OCI-LY7 (cell line): ENCODE results near the gene AK9. TPM values are rescaled to one million over a fixed set of nuclear protein-coding genes. Genes with fewer than 3 reads are reported as not detected.
A peak's percentile ranks its signal among the peaks of the same experiment; 100 is the strongest.

Experiments used
- BruUV-seq: library from RNA; stranded (reverse); fragments of 400-500 nt; replicated peaks from 2 replicates; lab custom pipeline; 2021; lab: Mats Ljungman, UMichigan
- CTCF ChIA-PET: fragments of 300-600 bp; sonication (Branson Sonifier 250); formaldehyde crosslinking; loops from one replicate; lab custom pipeline; 2022; ENCODE audit warnings: antibody characterized with exemption; ENCODE audit not compliant: unreplicated experiment; lab: Charles Lee
- POLR2A ChIA-PET: fragments of 300-600 bp; sonication (Branson Sonifier 250); formaldehyde crosslinking; loops from one replicate; lab custom pipeline; 2022; ENCODE audit warnings: antibody characterized with exemption; lab: Charles Lee
- DNase-seq: peaks from one replicate; pipeline ENCODE4 v3.0.0-alpha.2; 2015; ENCODE audit warnings: low spot score
- H2AFZ ChIP-seq: fragments of 200-600 bp; sonication (generic), shearing (Covaris generic); 2 replicates; pipeline ENCODE4 v1.6.1; 2014; ENCODE audit warnings: mild to moderate bottlenecking, antibody characterized with exemption, low read length, moderate library complexity
- H3K27ac ChIP-seq: fragments of 200-600 bp; sonication (generic); 2 replicates; pipeline ENCODE4 v1.5.1; 2014; ENCODE audit warnings: mixed run types, low read depth, mild to moderate bottlenecking, moderate library complexity, low read length, inconsistent platforms; ENCODE audit not compliant: poor library complexity, severe bottlenecking
- H3K36me3 ChIP-seq: fragments of 200-600 bp; sonication (generic); 2 replicates; pipeline ENCODE4 v1.6.1; 2014; ENCODE audit warnings: mild to moderate bottlenecking, antibody characterized with exemption, low read length, moderate library complexity, mixed read lengths; ENCODE audit not compliant: insufficient read depth
- H3K4me1 ChIP-seq: fragments of 200-600 bp; sonication (generic); 2 replicates; pipeline ENCODE4 v1.5.1; 2014; ENCODE audit warnings: mild to moderate bottlenecking, low read length; ENCODE audit not compliant: insufficient read depth, poor library complexity, severe bottlenecking
- H3K4me2 ChIP-seq: fragments of 200-600 bp; sonication (generic); 2 replicates; pipeline ENCODE4 v1.6.1; 2014; ENCODE audit warnings: mild to moderate bottlenecking, low read length
- H3K4me3 ChIP-seq: fragments of 200-600 bp; sonication (generic); 2 replicates; pipeline ENCODE4 v1.5.1; 2014; ENCODE audit warnings: mild to moderate bottlenecking, low read depth, low read length; ENCODE audit not compliant: poor library complexity, severe bottlenecking
- H3K79me2 ChIP-seq: fragments of 200-600 bp; sonication (generic); 2 replicates; pipeline ENCODE4 v1.6.1; 2016; ENCODE audit warnings: low read depth, mild to moderate bottlenecking, low read length, moderate library complexity, mixed read lengths; ENCODE audit not compliant: insufficient read depth
- H3K9me2 ChIP-seq: fragments of 200-600 bp; sonication (generic); 2 replicates; pipeline ENCODE4 v1.6.1; 2016; ENCODE audit warnings: mild to moderate bottlenecking, low read length, mixed read lengths; ENCODE audit not compliant: insufficient read depth
- H3K9me3 ChIP-seq: fragments of 200-600 bp; sonication (generic); 2 replicates; pipeline ENCODE4 v1.6.1; 2014; ENCODE audit warnings: mild to moderate bottlenecking, mixed run types, low read length, mixed read lengths
- H4K20me1 ChIP-seq: fragments of 200-600 bp; sonication (generic); 2 replicates; pipeline ENCODE4 v1.6.1; 2014; ENCODE audit warnings: mild to moderate bottlenecking, antibody characterized with exemption, low read length, moderate library complexity, mixed read lengths; ENCODE audit not compliant: insufficient read depth
- EZH2phosphoT487 ChIP-seq: fragments of 200-600 bp; sonication (generic); IDR thresholded peaks from 2 replicates; pipeline ENCODE4 v1.6.1; 2018; ENCODE audit warnings: low read depth, borderline replicate concordance, mild to moderate bottlenecking, mixed run types, antibody characterized with exemption, low read length, moderate library complexity, mixed read lengths
- intact Hi-C: fragments of 100-400 bp; cut with micrococcal nuclease; formaldehyde crosslinking; loops from one replicate; pipeline ENCODE4 v1.10.0; 2022; ENCODE audit not compliant: unreplicated experiment
- total RNA-seq, 2 experiments: library from RNA; depleted of rRNA in 1 of 2; stranded (reverse); fragments of >200 nt in 1 of 2; shearing (Covaris generic) in 1 of 2; gene quantifications; 2 replicates each; pipeline ENCODE4 v1.2.3, GENCODE V29; 2014 to 2022
- TF ChIP-seq, protein P1 (sequence below): fragments of 200-600 bp; sonication (generic); conservative IDR thresholded peaks from 2 replicates; pipeline ENCODE4 v1.5.1; 2014; ENCODE audit warnings: mild to moderate bottlenecking, antibody characterized with exemption, low read length, moderate library complexity, mixed read lengths

AK9 gene
- total RNA-seq, 2 experiments from 2014 or later, result 4.9 to 6.7 TPM

DNA sequence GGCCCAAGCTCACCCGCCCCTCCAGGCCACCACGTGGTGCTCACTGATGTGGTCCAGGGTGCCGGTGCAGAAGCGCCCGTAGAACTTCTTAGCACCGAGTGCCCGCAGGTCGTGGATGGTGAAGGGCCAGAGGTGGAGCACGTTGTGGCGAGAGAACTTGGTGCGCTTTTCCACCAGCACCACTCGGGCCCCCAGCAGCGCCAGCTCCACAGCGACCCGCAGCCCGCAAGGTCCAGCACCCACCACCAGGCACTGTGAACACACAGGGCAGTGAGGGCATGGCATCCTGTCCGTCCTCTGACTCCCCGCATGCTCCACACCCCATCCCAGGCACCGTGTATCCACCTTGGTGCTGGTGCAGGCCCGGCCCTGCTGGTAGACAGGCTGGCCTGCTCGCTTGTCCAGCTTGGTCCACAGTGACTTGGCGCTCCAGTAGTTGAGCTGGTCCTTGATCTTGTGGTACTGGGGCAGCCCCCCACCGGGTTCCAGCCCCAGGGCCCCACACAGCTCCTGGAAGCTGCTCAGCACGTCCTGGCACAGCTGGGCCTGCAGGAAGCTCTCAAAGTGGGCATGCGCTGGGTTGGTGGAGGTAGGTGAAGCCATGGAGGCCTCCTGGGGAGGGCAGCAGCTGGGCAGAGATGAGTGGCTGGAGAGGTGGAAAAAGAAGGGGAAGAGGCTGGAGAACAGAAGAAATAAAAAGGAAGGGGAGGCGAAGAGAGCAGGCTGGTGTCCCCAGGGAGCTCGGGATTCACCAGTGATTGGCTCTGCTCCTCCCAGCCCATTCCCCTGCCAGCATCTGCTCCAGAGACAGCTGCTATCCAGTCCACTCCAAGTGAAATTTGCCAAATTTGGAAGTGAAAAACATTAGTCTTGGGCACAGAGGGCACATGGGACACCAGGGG, 237.2 kb downstream of the AK9 start:
- Histone ChIP-seq H4K20me1 (no peaks in the 10 kb centered on the region), H3K4me2 (peak overlapping the region; percentile 99), H3K27ac (peak overlapping the region; percentile 99), H3K9me2 (no peaks in the 10 kb centered on the region), H2AFZ (no peak overlapping the region), H3K4me1 (peaks cover 75% of the 10 kb centered on the region), H3K36me3 (peaks cover 37% of the 10 kb centered on the region), H3K4me3 (peak overlapping the region; percentile 82), H3K9me3 (no peaks in the 10 kb centered on the region), H3K79me2 (peaks cover 28% of the 10 kb centered on the region; the same call in 1 of the 2 replicates)
- no peak for TF ChIP-seq EZH2phosphoT487
- TF ChIP-seq, protein P1, sequence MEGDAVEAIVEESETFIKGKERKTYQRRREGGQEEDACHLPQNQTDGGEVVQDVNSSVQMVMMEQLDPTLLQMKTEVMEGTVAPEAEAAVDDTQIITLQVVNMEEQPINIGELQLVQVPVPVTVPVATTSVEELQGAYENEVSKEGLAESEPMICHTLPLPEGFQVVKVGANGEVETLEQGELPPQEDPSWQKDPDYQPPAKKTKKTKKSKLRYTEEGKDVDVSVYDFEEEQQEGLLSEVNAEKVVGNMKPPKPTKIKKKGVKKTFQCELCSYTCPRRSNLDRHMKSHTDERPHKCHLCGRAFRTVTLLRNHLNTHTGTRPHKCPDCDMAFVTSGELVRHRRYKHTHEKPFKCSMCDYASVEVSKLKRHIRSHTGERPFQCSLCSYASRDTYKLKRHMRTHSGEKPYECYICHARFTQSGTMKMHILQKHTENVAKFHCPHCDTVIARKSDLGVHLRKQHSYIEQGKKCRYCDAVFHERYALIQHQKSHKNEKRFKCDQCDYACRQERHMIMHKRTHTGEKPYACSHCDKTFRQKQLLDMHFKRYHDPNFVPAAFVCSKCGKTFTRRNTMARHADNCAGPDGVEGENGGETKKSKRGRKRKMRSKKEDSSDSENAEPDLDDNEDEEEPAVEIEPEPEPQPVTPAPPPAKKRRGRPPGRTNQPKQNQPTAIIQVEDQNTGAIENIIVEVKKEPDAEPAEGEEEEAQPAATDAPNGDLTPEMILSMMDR, result no peak
- DNase-seq, result peak; percentile 52
- POLR2A ChIA-PET, result interaction anchor here (0.6 to 6.4 kb wide), 4 partner anchors 12 to 68 kb away, joined by 3 to 64 read pairs (median 12); partner anchors contain the start of genes PPIL6 and SMPD2
- intact Hi-C loops, result loop anchor here (1.0 to 10.0 kb wide), 2 partner anchors 28 to 359 kb away; partner anchors contain the start of genes CEP57L1 and SESN1
- BruUV-seq, result no TSS peak
- CTCF ChIA-PET, result interaction anchor here (0.6 to 1.5 kb wide), 3 partner anchors 12 to 237 kb away, joined by 3 to 5 read pairs (median 3); partner anchors contain the start of genes AK9 and FIG4

DNA sequence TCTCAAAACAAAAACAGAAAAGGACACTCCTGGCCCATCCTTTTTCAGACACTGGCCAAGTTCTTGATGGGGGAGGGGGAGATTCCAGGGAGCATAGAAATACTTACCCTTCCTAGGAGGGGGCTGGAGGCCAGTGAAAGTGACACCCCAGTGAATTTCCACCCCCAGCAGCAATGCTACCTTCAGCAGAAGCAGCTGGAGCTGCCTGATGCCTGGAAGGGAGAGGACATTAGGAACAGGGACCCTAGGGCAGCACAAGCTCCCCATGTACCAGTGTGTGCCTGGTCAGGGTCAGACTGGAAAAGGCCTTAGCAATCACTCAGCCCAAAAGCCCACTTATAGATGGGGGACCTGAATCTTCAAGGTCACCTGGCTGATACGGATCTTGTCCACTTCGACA, 237.8 kb downstream of the AK9 start:
- BruUV-seq, result no TSS peak
- Histone ChIP-seq H3K27ac (peak overlapping the region; percentile 99), H3K9me3 (no peaks in the 10 kb centered on the region), H3K4me1 (peaks cover 69% of the 10 kb centered on the region), H2AFZ (no peak overlapping the region), H3K9me2 (no peaks in the 10 kb centered on the region), H3K36me3 (peaks cover 43% of the 10 kb centered on the region), H3K79me2 (peaks cover 28% of the 10 kb centered on the region; the same call in 1 of the 2 replicates), H4K20me1 (no peaks in the 10 kb centered on the region), H3K4me3 (peak overlapping the region; percentile 82), H3K4me2 (peak overlapping the region; percentile 99)
- CTCF ChIA-PET, result interaction anchor here (1.5 kb wide), 1 partner anchor 11 kb away, joined by 5 read pairs; no protein-coding TSS in a partner anchor
- intact Hi-C loops, result loop anchor here (10.0 kb wide), 1 partner anchor 358 kb away; the partner anchor contains the start of genes CEP57L1 and SESN1
- TF ChIP-seq EZH2phosphoT487, result no peak
- TF ChIP-seq, protein P1, result no peak
- no peak for DNase-seq
- POLR2A ChIA-PET, result interaction anchor here (4.2 to 6.4 kb wide), 2 partner anchors 11 to 12 kb away, joined by 20 to 64 read pairs; partner anchors contain the start of genes PPIL6 and SMPD2
